Vagina (tissue), 2 donors: ENCODE results near the gene ASB8. TPM values are rescaled to one million over a fixed set of nuclear protein-coding genes. Genes with fewer than 3 reads are reported as not detected.

ENCODE experiments used
- DNase-seq, 2 donors: peaks; one replicate each; pipeline ENCODE4 v3.0.0-alpha.2; 2017; ENCODE audit errors: extremely low spot score in 2 of 2
- H3K27ac ChIP-seq: fragments of 200-600 bp; sonication (generic); one replicate; pipeline ENCODE4 v1.5.1; 2019
- H3K27me3 ChIP-seq: fragments of 200-600 bp; sonication (generic); one replicate; pipeline ENCODE4 v1.5.1; 2019
- H3K36me3 ChIP-seq, 2 donors: fragments of 200-600 bp; sonication (generic); one replicate each; pipeline ENCODE4 v1.5.1; 2017 to 2019
- H3K4me1 ChIP-seq: fragments of 200-600 bp; sonication (generic); one replicate; pipeline ENCODE4 v1.5.1; 2019
- H3K4me3 ChIP-seq, 2 donors: fragments of 200-600 bp; sonication (generic); 1 replicate in 1 of 2; 2 replicates in 1 of 2; pipeline ENCODE4 v1.5.1; 2016 to 2019
- H3K9me3 ChIP-seq: fragments of 200-600 bp; sonication (generic); one replicate; pipeline ENCODE4 v1.5.1; 2019
- POLR2A ChIP-seq, 2 donors: fragments of 450-650 bp; IDR thresholded peaks; one replicate each; pipeline ENCODE4 v1.6.1; 2017; ENCODE audit warnings: antibody characterized with exemption in 2 of 2, mild to moderate bottlenecking in 2 of 2, moderate library complexity in 2 of 2
- POLR2AphosphoS5 ChIP-seq, 2 donors: sonication (generic); formaldehyde crosslinking; IDR thresholded peaks; one replicate each; pipeline ENCODE4 v1.9.0; 2017; ENCODE audit warnings: antibody characterized with exemption in 2 of 2, mild to moderate bottlenecking in 2 of 2, low read depth in 1 of 2; ENCODE audit not compliant: insufficient read depth in 1 of 2
- intact Hi-C: fragments of 100-400 bp; cut with DNase I; formaldehyde crosslinking; loops from one replicate; pipeline ENCODE4 v1.15.1; 2023
- total RNA-seq: library from RNA; depleted of rRNA; stranded (reverse); fragments of >200 nt; gene quantifications from one replicate; pipeline ENCODE4 v1.2.3, GENCODE V29; 2016
- TF ChIP-seq, protein P1 (sequence below), 3 experiments: fragments of 450-650 bp in 2 of 3; fragments of 200-600 bp in 1 of 3; sonication (generic) in 1 of 3; IDR thresholded peaks; one replicate each; pipeline ENCODE4 v1.5.1; 2017 to 2019; ENCODE audit warnings: antibody characterized with exemption in 3 of 3, mild to moderate bottlenecking in 2 of 3, moderate library complexity in 2 of 3

The ASB8 gene, protein sequence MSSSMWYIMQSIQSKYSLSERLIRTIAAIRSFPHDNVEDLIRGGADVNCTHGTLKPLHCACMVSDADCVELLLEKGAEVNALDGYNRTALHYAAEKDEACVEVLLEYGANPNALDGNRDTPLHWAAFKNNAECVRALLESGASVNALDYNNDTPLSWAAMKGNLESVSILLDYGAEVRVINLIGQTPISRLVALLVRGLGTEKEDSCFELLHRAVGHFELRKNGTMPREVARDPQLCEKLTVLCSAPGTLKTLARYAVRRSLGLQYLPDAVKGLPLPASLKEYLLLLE
- total RNA-seq = 16.9 TPM

GRCh38 chr12:48157018-48157888, at the start of gene ASB8:
TSS of gene ASB8 (minus strand) at chr12:48157515. CDS start at chr12:48153496, 4,019 bp downstream.
- intact Hi-C loops = loop anchor here (5.0 kb wide), 1 partner anchor 50 kb away; the partner anchor contains the start of gene SENP1
- peaks cover 0 to 3% of the 10 kb centered on the region in 2 donors for H3K36me3 ChIP-seq
- peak in 1 of 2 donors; percentile 41 for TF ChIP-seq POLR2A (IDR thresholded peaks at IDR 0.05)
- TF ChIP-seq, protein P1, sequence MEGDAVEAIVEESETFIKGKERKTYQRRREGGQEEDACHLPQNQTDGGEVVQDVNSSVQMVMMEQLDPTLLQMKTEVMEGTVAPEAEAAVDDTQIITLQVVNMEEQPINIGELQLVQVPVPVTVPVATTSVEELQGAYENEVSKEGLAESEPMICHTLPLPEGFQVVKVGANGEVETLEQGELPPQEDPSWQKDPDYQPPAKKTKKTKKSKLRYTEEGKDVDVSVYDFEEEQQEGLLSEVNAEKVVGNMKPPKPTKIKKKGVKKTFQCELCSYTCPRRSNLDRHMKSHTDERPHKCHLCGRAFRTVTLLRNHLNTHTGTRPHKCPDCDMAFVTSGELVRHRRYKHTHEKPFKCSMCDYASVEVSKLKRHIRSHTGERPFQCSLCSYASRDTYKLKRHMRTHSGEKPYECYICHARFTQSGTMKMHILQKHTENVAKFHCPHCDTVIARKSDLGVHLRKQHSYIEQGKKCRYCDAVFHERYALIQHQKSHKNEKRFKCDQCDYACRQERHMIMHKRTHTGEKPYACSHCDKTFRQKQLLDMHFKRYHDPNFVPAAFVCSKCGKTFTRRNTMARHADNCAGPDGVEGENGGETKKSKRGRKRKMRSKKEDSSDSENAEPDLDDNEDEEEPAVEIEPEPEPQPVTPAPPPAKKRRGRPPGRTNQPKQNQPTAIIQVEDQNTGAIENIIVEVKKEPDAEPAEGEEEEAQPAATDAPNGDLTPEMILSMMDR (IDR thresholded peaks at IDR 0.05) = peak; percentile 34 to 59 (median 34)
- peak; percentile 88 to 96 for TF ChIP-seq POLR2AphosphoS5 (IDR thresholded peaks at IDR 0.05; ENCODE audit: insufficient read depth in 1 of 2, low read depth in 1 of 2)
- no peaks in the 10 kb centered on the region for H3K9me3 ChIP-seq
- H3K27me3 ChIP-seq = no peaks in the 10 kb centered on the region
- peak within 1 kb of the TSS; percentile 76 to 95 for H3K4me3 ChIP-seq
- DNase-seq = peak in 1 of 2 donors; percentile 97
- peak within 1 kb of the TSS; percentile 90 for H3K27ac ChIP-seq
- H3K4me1 ChIP-seq = peaks cover 15% of the 10 kb centered on the region

DNA sequence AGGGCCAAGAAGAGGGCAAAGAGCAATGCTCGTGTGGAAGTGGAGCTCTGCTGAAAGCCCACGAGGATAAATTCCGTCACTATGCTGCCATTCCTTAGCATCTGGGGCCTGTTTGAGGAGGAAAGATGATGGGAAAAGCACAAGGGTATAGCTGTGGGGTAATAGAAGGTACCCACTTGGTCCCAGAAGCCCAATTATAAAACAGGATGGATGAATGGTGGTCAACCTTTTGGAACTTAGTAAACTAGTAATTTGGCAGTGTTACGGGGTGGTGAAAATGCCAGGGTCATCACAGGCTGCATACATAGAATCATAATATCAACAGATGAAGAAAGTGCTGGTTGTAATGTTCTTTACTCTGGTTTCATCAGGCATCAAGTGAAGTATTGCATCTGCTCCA, 45.9 kb upstream of the ASB8 start, which contains the start of gene OR10AD1:
Gene OR10AD1 (minus strand): TSS at position 101 of the 400 bp plus-strand sequence. CDS start 0 bp downstream, at position 101.
- TF ChIP-seq POLR2A (IDR thresholded peaks at IDR 0.05) = no peak
- no peak for TF ChIP-seq POLR2AphosphoS5 (IDR thresholded peaks at IDR 0.05; ENCODE audit: insufficient read depth in 1 of 2, low read depth in 1 of 2)
- TF ChIP-seq, protein P1 (IDR thresholded peaks at IDR 0.05) = no peak
- no peak for DNase-seq
- intact Hi-C loops = no loop called here
- Histone ChIP-seq H3K4me3 (no peak within 1 kb of the TSS), H3K36me3 (peaks cover 0 to 8% of the 10 kb centered on the region in 2 donors), H3K27ac (no peak within 1 kb of the TSS), H3K9me3 (peaks cover 8% of the 10 kb centered on the region), H3K4me1 (peaks cover 26% of the 10 kb centered on the region), H3K27me3 (no peaks in the 10 kb centered on the region)

GRCh38 chr12:48202766-48203165, 45.5 kb upstream of the ASB8 start:
- H3K4me3 ChIP-seq = no peak overlapping the region
- H3K4me1 ChIP-seq = peaks cover 26% of the 10 kb centered on the region
- TF ChIP-seq POLR2AphosphoS5 (IDR thresholded peaks at IDR 0.05; ENCODE audit: insufficient read depth in 1 of 2, low read depth in 1 of 2) = no peak
- intact Hi-C loops = no loop called here
- DNase-seq = no peak
- no peak overlapping the region for H3K27ac ChIP-seq
- no peaks in the 10 kb centered on the region for H3K27me3 ChIP-seq
- H3K9me3 ChIP-seq = peaks cover 8% of the 10 kb centered on the region
- H3K36me3 ChIP-seq = peaks cover 0 to 8% of the 10 kb centered on the region in 2 donors

- peaks cover 3% of the 10 kb centered on the region for H3K9me3 ChIP-seq
- H3K36me3 ChIP-seq = peaks cover 0 to 8% of the 10 kb centered on the region in 2 donors
- no peak overlapping the region for H3K4me3 ChIP-seq
- H3K4me1 ChIP-seq = peaks cover 35% of the 10 kb centered on the region
- TF ChIP-seq POLR2A (IDR thresholded peaks at IDR 0.05) (no peak), POLR2AphosphoS5 (IDR thresholded peaks at IDR 0.05; ENCODE audit: insufficient read depth in 1 of 2, low read depth in 1 of 2) (no peak)
- TF ChIP-seq, protein P1 (IDR thresholded peaks at IDR 0.05) = no peak
- no peak overlapping the region for H3K27ac ChIP-seq
- no peak for DNase-seq
- intact Hi-C loops = no loop called here
- no peaks in the 10 kb centered on the region for H3K27me3 ChIP-seq
These were observed 44.2 kb upstream of the ASB8 start for GRCh38 chr12:48201516-48201915.

DNA sequence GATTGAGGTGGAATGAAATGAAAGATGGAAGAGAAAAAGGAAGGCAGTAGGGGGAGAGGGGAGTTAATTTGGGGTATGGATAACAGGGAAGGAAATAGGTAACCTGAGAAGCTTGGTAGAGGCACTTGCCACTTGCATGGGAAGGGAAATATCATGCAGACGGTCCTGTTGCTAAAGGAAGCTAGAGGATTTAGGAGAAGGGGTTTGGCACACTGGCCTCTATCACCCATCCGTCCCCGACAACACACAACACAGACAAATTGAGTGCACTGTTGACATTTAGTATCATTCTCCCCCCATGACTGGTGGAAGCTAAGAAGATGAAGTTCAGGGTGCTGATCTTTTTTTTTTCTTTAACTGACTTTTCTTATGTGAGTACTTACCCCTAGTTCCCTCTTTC, 43.8 kb upstream of the ASB8 start:
- intact Hi-C loops = no loop called here
- H3K27me3 ChIP-seq = no peaks in the 10 kb centered on the region
- peak overlapping the region; percentile 94 for H3K27ac ChIP-seq
- DNase-seq = no peak
- peaks cover 0 to 8% of the 10 kb centered on the region in 2 donors for H3K36me3 ChIP-seq
- H3K4me1 ChIP-seq = peaks cover 35% of the 10 kb centered on the region
- TF ChIP-seq POLR2A (IDR thresholded peaks at IDR 0.05) = no peak
- TF ChIP-seq POLR2AphosphoS5 (IDR thresholded peaks at IDR 0.05; ENCODE audit: insufficient read depth in 1 of 2, low read depth in 1 of 2) = no peak
- TF ChIP-seq, protein P1 (IDR thresholded peaks at IDR 0.05) = no peak
- H3K9me3 ChIP-seq = no peaks in the 10 kb centered on the region
- H3K4me3 ChIP-seq = no peak overlapping the region
